Raji (cell line): Measurements from ENCODE around the gene MMP1.

Experiments used
- POLR2A ChIP-seq: IDR thresholded peaks from 2 replicates; pipeline ENCODE4 v1.6.1; 2011; ENCODE audit warnings: low read depth, low read length, control low read depth; ENCODE audit not compliant: insufficient read depth

The MMP1 gene

DNA sequence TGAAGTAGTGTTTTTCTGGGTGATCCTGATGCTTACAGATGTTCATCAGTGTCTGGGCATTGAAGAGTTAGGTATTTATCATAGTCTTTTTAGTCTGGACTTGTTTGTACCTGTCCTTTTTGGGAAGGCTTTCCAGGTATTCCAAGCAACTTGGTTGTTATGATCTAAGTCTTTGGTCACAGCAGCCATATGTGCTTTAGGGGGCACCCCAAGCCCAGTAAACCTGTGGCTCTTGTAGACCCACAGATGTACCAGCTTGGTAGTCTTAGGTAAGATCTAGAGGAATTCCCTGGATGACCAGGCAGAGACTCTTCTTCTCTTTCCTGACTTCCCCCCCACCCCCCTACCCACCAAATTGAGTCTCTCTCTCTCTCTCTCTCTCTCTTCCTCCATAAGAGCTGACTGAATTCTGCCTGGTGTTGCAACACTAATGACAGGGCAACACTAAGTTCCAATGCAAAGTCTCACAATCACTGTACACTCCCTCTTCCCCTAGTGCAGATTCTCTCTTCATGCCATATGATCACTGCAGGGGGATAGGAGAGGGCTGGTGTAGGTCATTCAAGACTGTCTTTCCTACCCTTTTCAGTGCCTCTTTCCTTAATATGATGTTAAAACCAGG, 48.7 kb downstream of the MMP1 start:
- TF ChIP-seq POLR2A, result no peak
